HG02763 (cell line): ENCODE results near the gene KCNIP4.
"Not testable (repeated sequence)": the region's sequence is repeated elsewhere in the genome, so short reads cannot be mapped to it uniquely, and the experiment has no call there.

Experiments
- ATAC-seq: cut with Tn5 transposase; IDR thresholded peaks from one replicate; pipeline ENCODE4 v1.9.1; 2021; ENCODE audit warnings: mild to moderate bottlenecking, moderate library complexity; ENCODE audit not compliant: unreplicated experiment

KCNIP4 gene

DNA sequence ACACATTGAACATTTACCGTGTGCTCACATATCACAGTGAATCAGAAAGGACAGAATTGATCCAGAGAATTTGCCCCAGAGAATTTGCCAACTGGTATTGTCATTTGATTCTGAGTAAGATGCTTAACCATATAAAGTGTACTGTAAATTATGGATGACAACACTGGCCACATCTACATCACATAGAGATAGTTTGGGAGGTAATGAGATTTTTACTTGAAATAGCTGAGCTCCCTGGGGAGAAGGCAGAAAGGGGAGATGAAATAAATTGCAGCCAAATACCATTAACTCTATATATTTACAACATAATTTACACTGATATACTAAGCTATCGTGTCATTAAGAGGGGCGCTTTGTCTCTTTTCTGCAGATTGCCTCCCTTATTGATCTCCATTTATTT lies 564.0 kb downstream of the KCNIP4 start:
- ATAC-seq = no peak

DNA sequence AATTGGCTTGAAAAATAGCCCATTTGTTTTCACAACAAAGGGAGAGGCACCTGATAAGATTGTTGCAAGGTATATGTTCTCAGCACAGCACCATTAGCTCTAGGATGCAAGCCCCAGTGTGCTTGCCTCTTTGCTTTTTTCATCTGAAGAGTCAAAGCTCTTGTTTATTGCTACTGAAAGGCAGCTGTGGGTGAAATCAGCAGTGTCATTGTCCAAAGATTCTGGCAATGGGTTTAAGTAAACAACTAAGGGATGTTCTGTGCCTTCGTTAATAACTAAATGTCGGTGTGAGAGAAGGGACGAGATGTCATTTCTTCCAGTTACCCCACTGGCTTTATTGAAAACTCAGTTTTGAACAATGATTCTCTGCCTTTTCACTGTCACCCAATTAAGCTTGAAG lies 567.7 kb downstream of the KCNIP4 start:
- ATAC-seq = no peak

DNA sequence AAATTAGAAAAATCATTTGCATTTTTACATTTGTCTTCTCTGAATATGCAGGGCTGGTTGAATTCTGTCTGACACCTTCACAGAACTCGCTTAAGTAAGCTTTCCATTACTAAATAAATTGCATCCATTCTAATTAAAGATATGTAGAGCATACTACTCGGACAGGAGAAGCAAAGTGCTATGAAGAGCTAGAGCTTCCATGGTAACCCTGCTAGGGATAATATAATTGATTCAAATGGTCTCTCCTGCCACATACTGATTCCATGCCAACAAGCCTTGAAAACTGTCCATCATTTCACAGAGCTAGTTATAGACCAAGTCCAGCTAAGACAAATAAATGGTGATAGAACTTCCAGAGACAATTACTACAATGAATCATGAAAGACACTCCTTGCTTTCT lies 571.5 kb downstream of the KCNIP4 start:
- no peak for ATAC-seq

DNA sequence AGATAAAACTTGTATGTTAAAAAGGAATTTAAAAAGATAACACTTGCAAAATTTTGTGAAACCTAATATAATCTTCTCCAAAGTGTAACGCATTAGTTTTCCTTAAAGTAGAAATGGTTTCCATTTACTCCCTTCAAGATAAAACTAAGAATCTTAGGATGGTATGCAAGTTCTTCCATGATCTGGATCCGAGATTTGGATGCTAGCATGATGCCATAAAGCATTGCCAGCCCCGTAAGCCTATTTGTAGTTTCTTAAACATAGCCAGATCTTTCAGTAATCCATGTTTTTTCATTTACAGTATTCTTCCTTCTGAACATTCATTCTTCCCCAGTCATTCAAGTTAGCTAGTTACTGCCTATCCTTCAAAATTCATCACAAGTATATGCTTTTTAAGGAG lies 572.4 kb downstream of the KCNIP4 start:
- ATAC-seq = no peak

DNA sequence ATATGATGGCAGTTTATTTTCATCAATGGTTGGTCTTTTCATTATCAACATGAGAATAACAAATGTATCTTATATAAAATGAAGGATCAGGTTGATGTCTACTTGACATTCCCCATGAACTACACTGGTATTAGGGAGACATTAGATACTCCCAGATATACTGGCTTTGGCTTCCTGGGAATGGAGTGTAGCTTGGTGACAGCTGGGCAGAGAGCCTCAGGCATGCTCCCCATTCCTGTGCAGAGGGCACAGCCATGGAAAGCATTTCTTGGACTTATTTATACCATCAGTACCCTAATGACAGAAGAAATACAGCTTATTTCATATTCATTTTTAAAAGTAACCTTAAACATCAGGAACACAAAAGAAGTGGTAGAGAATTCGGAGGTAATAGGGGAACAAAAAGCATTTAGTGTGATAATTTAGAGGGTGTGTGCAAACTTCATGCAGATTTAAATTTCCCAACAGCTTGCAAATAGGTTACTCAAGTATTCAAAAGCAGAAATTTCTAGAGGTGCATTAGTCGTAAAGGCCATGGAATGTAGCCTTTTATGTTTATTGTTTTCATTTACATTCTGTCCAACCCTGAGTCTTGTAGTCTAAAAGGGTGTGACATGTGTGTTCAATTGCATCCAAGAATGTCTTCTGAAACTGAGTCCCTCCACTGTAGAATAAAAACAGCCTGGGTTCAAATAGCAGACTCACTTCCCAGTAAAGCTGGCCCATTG lies 573.8 kb downstream of the KCNIP4 start:
- ATAC-seq = no peak

DNA sequence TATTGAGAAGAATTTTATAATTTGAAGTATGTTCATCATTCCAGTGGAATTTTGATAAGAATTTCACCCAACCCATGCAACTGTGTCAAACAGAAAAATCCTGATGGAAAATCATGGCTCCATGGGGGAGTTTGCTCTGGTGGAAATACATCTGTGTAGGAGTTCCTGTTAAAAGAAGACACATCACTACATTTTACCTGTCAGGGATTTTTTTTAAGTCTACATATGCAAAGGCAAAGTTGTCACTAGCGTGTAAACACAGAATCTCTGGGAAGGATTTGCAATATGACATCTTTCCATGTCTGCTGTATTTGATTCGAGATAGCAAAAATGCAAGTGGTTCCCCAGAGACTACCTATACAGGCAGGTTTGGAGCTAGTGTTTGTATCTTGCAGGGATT lies 581.0 kb downstream of the KCNIP4 start:
- ATAC-seq = no peak

DNA sequence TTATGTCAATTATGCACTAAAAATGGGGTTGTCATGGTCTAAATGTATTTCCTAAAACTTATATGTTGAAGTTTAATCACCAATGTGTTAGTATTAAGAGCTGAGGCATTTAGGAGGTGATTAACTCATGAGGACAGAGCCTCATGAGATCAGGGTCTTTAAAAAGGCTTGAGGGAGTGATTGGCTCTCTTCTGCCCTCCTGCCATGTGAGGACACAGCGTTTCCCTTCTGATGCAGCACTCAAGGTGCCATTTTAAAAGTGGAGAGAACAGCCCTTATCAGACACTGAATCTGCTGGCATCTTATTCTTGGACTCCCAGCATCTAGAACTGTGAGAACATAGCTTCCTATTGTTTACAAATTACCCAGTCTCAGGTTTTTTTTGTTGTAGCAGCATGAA lies 581.7 kb downstream of the KCNIP4 start:
- no peak for ATAC-seq

DNA sequence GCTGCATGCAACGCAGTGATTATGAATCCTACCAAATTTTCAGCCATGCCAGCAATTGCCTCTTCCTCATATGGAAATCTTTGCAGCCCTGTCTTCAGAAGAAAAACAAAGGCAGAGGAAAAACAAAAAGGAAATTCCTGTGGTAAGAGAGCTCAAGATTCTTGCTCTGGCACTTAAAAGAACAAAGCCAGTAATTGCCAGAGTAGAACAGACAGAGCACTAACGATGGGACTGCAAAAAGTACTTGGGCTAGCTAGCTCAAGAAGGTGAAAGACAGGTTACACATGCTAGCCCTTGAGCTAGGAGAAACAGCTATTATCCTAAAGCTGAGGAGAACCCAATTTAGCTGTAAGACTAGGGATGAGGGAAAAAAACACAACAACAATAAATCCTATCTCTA lies 582.3 kb downstream of the KCNIP4 start:
- no peak for ATAC-seq

DNA sequence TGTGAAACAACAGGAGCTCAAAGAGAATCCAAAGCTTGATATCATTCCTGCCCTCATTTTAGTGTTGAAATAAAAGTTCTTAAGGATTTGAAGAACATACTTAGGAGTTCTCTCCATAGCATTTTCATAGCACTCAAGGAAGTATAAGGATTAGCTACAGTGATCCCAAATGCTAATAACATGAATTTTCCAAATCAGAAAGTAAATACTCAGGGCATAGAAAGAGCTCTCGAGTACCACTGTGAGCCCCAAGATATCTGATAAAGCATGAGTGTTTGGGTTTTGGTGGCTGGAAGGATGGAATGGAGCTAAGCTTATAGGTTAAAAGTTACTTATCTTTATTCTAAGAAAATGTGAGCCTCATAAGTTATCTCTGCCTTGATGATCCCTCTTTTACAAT lies 584.9 kb downstream of the KCNIP4 start:
- no peak for ATAC-seq

DNA sequence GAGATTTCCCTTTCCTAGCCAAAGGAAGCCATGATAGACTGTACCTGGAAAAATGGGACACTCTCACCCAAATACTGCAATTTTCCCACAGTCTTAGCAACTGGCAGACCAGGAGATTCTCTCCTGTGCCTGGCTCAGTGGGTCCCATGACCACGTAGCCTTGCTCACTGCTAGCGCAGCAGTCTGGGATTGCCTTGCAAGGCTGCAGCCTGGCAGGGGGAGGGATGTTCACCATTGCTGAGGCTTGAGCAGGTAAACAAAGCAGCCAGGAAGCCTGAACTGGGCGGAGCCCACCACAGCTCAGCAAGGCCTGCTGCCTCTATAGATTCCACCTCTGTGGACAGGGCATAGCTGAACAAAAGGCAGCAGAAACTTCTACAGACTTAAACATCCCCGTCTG lies 596.2 kb downstream of the KCNIP4 start:
- not testable (repeated sequence) for ATAC-seq

DNA sequence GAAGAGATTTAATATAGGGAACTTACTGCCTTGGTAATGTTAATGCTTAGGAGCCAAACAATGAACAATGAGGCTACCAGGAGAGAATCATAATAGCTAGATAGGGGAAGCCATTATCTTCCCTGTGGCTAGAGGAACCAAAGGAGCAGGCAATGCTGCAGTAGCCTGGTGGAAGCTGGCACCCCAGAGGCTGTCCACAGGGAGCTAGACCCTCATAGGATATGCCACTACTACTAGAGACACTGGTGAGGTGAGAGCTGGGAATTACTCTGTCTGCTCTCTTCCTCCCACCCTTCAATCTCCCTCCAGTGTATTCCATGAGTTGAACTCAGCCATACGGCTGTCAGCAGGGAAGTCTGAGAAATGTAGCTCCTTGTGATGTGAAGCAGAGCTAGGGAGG lies 601.4 kb downstream of the KCNIP4 start:
- no peak for ATAC-seq

DNA sequence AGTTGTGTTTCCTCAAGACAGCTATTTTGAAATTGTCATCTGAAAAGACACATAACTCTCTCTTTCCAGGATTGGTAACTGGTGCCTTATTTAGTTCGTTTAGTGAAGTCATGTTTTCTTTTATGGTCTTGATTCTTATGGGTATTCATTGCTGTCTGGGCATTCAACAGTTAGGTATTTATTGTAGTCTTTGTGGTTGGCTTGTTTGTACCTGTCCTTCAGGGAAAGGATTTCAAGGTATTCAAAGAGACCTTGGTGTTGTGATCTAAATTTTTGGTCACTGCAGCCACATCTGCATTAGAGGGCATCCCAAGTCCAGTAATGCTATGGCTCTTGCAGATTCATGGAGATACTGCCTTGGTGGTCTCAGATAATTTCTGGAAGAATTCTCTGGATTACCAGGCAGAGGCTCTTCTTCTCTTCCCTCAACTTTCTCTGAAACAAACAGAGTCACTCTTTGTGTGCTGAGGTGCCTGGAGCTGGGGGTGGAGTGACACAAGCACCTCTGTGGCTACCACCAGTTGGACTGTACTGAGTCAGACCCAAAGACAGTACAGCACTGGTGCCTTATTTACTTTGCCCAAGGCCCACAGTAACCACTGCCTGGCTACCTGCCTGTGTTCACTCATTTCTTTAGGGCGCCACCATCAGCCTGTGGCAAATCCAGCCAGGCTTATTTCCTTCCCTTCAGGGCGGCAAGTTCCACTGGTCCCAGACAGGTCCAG lies 620.4 kb downstream of the KCNIP4 start:
- no peak for ATAC-seq

DNA sequence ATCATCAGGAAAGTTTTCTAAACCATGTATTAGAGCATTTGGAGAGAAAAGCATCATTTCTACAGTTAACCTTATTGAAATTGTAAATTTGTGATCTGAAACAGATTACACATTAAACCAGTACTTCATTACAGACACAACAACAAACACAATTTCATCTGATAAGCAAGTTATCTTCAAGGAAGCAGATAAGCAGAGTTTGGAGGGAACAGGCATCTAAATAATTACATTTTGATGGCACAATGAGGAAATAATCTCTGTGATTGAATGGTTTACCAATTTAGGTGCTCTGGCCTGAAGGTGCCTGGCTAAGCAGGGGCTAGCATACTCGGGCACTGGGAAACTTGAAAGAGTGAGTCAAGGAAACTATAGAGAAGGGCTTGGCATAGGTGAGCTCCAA lies 628.5 kb downstream of the KCNIP4 start:
- ATAC-seq = no peak

DNA sequence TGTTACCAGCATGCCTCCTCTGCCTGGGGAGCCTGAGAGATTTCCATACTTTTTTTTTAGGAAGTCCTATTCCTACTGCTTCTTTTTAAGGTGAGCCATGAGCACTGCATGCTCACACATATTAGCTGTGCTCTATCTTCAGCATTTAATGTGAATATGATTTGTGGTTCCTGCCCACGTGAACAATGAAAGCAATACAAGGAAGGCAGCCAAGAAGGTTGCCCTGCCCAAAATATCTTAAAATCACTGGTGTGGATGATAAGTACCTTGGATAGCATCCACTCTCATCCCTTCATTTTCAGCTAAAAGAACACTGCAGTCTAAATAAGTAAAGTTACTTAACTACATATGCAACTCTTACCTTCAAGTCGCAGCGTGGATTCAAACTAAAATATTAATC lies 640.9 kb downstream of the KCNIP4 start:
- ATAC-seq = no peak

DNA sequence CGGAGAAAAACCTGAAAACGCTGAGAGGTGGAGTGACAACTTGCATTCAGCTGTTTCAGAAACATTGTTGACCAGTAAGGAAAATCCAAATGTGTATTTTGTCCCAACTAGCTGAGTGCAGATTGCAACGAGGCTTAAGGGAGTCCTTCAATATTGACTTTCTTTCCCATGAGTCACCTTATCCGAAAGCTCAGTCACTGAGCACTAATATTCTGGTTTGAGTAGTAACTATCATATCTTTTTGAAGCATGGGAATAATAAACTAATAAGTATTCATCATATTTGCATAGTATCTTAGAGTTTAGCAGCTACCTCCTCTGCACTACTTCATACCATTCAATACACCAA lies 644.1 kb downstream of the KCNIP4 start:
- no peak for ATAC-seq

DNA sequence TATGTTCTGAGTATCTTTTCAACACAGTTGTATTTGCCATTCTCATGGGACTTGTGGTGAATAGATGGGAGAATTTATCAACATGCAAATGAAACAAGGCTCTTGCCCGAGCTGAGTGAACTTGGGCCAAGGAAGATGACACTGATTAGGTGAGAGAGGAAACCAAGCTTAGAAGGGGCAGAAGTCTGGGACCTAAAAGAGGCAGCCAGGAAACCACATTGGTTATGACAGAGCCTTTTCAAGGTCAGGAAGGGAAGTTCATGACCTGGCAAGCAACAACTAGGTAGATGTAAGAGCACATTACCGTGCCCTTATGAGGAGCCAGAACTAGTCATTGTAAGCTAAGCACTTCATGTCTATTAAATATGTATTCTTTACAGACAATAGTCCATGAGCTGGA lies 658.0 kb downstream of the KCNIP4 start:
- ATAC-seq = peak; percentile 80

DNA sequence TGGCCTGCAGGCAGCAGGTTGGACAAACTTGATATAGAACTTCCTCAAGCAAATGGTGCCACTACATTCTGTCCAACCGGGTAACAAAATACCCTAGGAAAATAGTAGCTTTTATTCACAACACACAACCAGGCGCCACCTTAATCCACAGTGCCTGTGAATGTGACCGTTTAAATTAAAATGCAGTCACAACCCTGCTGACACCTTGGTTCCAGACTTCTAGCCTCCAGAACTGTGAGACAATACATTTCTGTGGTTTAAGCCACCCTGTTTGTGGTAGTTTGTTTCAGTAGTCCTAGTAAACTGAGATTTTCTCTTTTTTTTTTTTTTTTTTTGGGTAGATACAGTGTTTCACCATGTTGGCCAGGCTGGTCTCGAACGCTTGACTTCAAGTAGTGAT lies 672.5 kb downstream of the KCNIP4 start:
- ATAC-seq = no peak

DNA sequence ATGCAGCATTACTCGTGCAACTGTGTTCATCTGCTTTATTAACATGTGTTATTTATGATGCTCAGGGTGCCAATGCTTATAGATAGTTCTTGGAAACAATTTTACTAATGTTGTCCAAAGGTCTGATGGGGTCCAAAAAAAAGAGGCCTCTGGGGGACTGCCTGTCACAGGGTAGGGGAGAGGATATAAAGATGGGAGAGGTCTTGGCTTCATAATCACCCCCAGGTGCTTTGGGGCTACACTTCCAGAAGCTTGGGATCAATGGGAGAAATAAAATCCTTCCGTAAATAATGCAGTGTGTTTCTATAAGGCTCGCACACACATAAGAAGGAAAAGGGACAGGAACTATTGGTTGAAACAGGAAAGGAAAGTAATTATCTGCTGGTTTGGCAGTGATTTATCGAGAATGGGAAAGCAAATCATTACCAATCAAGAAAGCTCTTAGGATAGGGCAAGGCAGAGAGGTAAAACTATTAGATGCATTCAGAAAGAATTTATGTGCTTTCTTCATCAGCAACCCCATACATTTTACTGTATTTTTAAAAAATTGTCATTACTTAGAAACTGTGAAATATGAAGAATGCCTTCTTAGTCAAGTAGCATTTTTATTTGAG lies 677.0 kb downstream of the KCNIP4 start:
- ATAC-seq = no peak

DNA sequence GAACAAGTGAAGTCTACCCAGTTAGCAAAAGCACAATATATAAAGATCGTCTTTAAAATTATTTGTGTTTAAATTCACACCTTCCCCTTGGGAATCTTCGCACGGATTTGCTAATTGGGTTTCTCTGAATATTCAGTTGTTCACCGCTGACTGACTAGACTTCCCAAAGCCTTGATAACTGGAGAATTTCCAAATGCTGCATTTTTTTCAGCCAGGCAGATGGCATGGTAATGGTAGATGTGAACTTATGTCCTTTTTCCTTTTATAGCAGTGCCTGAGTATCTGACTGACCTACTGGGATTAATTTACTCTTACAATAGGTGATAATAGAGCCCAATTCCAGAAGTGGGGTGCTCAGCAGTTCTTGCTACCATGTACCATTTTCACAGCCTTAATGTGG lies 700.2 kb downstream of the KCNIP4 start:
- ATAC-seq = no peak

DNA sequence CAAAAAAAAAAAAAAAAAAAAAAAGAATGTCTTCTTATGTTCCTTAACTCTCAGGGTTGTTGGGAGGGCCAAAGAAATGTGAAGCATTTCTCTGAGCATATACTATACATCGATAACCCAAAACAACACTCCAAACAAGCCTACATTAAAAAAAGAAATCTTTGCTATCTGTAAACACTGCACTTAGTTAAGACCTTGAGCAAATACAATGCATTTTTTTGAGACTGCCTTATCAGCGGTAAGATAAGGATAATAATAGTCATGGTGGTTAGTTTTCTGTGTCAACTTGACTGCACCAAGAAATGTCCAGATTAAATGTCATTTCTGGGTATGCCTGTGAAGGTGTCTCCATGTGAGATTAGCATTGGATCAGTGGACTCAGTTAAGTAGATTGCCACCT lies 706.4 kb downstream of the KCNIP4 start:
- no peak for ATAC-seq

DNA sequence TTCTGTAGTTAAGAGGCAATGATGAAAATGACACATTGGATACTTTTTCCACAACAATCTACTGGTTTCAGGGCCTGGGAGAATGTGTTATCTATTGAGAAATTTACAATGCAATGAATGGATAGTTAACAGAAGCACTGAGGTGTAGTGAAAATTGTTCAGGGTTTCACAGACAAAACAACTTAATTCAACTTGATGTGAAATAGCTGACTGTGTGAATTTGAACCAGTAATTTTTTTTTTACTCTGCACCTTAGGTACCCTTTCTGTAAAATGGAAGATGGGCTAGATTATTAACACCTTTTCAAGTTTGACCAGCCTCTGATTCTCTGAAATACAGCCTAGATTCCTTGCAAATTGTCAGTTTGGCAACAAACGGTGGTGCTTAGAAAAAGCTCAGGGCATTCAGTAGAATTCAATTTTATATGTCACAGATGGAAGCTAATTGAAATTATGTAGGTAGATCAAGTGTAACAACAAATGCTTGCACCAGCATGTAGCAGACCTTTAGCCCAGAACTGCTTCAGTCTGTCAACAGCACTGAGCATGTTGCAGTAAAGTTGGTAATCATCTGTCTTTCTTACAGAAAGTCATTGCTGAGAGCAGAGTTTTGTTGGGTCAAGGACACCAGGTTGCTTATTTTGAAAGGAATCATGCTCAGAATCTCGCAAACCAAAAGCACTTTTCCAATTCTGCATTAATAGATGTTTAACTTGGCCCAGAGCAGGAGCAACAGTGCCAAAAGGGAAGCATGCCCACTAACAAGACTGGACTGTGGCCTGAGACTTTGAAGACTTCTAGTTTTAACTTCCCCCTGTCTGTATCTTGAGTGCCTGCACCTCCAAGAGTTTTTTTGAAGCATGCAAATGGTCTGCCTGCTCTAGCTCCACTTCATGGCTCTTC lies 721.7 kb downstream of the KCNIP4 start:
- ATAC-seq = no peak
